GM23338 (cell line): ENCODE results near the gene MAFB. TPM values are rescaled to one million over a fixed set of nuclear protein-coding genes. Genes with fewer than 3 reads are reported as not detected.

Source experiments
- ATAC-seq: fragments of 200-7000 bp; cut with Tn5 transposase; 3 replicates; pipeline ENCODE4 v1.9.1; 2020
- DNase-seq: peaks from one replicate; pipeline ENCODE4 v3.0.0-alpha.2; 2015; ENCODE audit warnings: low spot score
- H2AFZ ChIP-seq: fragments of 200-600 bp; sonication (generic); 2 replicates; pipeline ENCODE4 v1.8.0; 2016; ENCODE audit warnings: antibody characterized with exemption, mild to moderate bottlenecking, moderate library complexity
- H3F3A ChIP-seq: fragments of 200-600 bp; sonication (generic); replicated peaks from 2 replicates; pipeline ENCODE4 v1.8.0; 2017; ENCODE audit warnings: antibody characterized with exemption, mixed run types, low read depth
- H3K27ac ChIP-seq: fragments of 200-600 bp; sonication (generic); 2 replicates; pipeline ENCODE4 v1.6.1; 2016; ENCODE audit warnings: low read depth
- H3K27me3 ChIP-seq: fragments of 200-600 bp; sonication (generic); 2 replicates; pipeline ENCODE4 v1.8.0; 2016; ENCODE audit warnings: mild to moderate bottlenecking, mixed run types, moderate library complexity; ENCODE audit not compliant: insufficient read depth
- H3K36me3 ChIP-seq: fragments of 200-600 bp; sonication (generic); 2 replicates; pipeline ENCODE4 v1.8.0; 2016; ENCODE audit warnings: mild to moderate bottlenecking; ENCODE audit not compliant: insufficient read depth
- H3K4me1 ChIP-seq: fragments of 200-600 bp; sonication (generic); 2 replicates; pipeline ENCODE4 v1.8.0; 2016; ENCODE audit warnings: mild to moderate bottlenecking, moderate library complexity; ENCODE audit not compliant: insufficient read depth
- H3K4me2 ChIP-seq: fragments of 200-600 bp; sonication (generic); 2 replicates; pipeline ENCODE4 v1.7.1; 2017; ENCODE audit warnings: mixed run types
- H3K4me3 ChIP-seq: fragments of 200-600 bp; sonication (generic); 2 replicates; pipeline ENCODE4 v1.6.1; 2016; ENCODE audit warnings: mixed run types
- H3K79me2 ChIP-seq: fragments of 200-600 bp; sonication (generic); replicated peaks from 2 replicates; pipeline ENCODE4 v1.8.0; 2017; ENCODE audit warnings: mild to moderate bottlenecking; ENCODE audit not compliant: insufficient read depth
- H3K9me2 ChIP-seq: fragments of 200-600 bp; sonication (generic); 2 replicates; pipeline ENCODE4 v1.8.0; 2017; ENCODE audit not compliant: insufficient read depth
- H4K20me1 ChIP-seq: fragments of 200-600 bp; sonication (generic); replicated peaks from 2 replicates; pipeline ENCODE4 v1.8.0; 2017; ENCODE audit warnings: mild to moderate bottlenecking; ENCODE audit not compliant: insufficient read depth
- H3K27ac Mint-ChIP-seq: 2 replicates; pipeline ENCODE4 v1.8.0; 2020; ENCODE audit warnings: inconsistent platforms, mild to moderate bottlenecking, moderate library complexity, mixed read lengths
- H3K27me3 Mint-ChIP-seq: 3 replicates; pipeline ENCODE4 v1.8.0; 2022; ENCODE audit warnings: low read depth, mild to moderate bottlenecking, moderate library complexity, mixed read lengths, inconsistent platforms; ENCODE audit not compliant: insufficient read depth, poor library complexity
- H3K36me3 Mint-ChIP-seq: 3 replicates; pipeline ENCODE4 v1.8.0; 2021; ENCODE audit warnings: low read depth, mild to moderate bottlenecking, inconsistent platforms, moderate library complexity, mixed read lengths
- H3K4me1 Mint-ChIP-seq: 3 replicates; pipeline ENCODE4 v1.8.0; 2020; ENCODE audit warnings: mild to moderate bottlenecking, inconsistent platforms, mixed read lengths
- H3K4me3 Mint-ChIP-seq: 3 replicates; pipeline ENCODE4 v1.8.0; 2021; ENCODE audit warnings: moderate library complexity, mild to moderate bottlenecking, inconsistent platforms, mixed read lengths
- H3K9me3 Mint-ChIP-seq: 3 replicates; pipeline ENCODE4 v1.8.0; 2020; ENCODE audit warnings: moderate library complexity, mild to moderate bottlenecking, inconsistent platforms, mixed read lengths
- EZH2 ChIP-seq: fragments of 200-600 bp; sonication (generic); IDR thresholded peaks from one replicate; pipeline ENCODE4 v1.8.0; 2017; ENCODE audit warnings: antibody characterized with exemption, mild to moderate bottlenecking, low read depth; ENCODE audit not compliant: unreplicated experiment
- STAT1 ChIP-seq: IDR thresholded peaks from one replicate; pipeline ENCODE4 v1.6.1; 2016; ENCODE audit warnings: antibody characterized with exemption; ENCODE audit not compliant: unreplicated experiment
- polyA plus RNA-seq: library from polyadenylated mRNA; unstranded; fragments of >200 nt; fragmentation: Nextera tagmentation; extraction: Ambion mirVana; gene quantifications from 2 replicates; pipeline ENCODE4 v1.2.1, GENCODE V29; 2016
- total RNA-seq: library from RNA; depleted of rRNA; stranded (reverse); fragments of >200 nt; shearing (Covaris generic); gene quantifications from 2 replicates; pipeline ENCODE4 v1.2.3, GENCODE V29; 2014
- TF ChIP-seq, protein P1 (sequence below): IDR thresholded peaks from one replicate; pipeline ENCODE4 v1.6.1; 2018; ENCODE audit warnings: antibody characterized with exemption; ENCODE audit not compliant: unreplicated experiment

The MAFB gene
- total and polyA plus RNA-seq, 2 experiments from 2014 or later, result 1.6 to 2.3 TPM

DNA sequence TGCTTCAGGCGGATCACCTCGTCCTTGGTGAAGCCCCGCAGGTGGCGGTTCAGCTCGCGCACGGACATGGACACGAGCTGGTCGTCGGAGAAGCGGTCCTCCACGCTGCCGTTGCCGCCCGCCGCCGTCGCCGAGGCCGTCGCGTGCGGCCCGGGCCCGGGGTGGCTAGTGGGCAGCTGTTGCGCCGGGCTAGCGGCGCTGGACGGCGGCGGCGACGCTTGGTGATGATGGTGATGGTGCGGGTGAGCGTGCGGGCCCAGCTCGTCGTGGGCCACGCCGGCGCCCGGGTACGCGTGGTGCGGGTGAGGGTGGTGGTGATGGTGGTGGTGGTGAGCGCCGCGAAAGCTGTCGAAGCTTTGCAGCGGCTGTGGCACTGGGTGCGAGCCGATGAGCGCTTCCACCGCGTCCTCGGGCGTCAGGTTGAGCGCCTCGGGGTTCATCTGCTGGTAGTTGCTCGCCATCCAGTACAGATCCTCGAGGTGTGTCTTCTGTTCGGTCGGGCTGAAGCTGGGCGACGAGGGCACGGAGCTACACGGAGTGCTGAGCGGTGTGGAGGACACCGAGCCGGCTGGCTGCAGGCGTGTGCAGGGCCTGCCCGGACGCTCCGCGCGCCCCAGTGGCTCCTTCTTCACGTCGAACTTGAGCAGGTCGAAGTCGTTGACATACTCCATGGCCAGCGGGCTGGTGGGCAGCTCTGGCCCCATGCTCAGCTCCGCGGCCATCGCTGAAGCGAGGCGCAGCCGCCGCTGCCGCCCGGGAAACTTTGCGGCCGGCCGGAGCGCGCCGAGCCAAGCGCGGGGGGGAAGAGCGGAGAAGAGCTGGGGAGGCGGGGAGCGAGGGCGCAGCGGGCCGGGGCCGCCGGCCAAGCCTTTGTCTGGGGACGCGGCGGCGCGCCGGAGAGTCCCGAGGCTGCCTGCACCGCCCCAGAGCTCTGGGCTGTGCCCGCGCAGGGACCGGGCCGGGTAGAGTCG is 622 bp downstream of the MAFB start:
- Histone ChIP-seq H2AFZ (peak overlapping the region; percentile 72), H3K4me2 (peak overlapping the region; percentile 96)

DNA sequence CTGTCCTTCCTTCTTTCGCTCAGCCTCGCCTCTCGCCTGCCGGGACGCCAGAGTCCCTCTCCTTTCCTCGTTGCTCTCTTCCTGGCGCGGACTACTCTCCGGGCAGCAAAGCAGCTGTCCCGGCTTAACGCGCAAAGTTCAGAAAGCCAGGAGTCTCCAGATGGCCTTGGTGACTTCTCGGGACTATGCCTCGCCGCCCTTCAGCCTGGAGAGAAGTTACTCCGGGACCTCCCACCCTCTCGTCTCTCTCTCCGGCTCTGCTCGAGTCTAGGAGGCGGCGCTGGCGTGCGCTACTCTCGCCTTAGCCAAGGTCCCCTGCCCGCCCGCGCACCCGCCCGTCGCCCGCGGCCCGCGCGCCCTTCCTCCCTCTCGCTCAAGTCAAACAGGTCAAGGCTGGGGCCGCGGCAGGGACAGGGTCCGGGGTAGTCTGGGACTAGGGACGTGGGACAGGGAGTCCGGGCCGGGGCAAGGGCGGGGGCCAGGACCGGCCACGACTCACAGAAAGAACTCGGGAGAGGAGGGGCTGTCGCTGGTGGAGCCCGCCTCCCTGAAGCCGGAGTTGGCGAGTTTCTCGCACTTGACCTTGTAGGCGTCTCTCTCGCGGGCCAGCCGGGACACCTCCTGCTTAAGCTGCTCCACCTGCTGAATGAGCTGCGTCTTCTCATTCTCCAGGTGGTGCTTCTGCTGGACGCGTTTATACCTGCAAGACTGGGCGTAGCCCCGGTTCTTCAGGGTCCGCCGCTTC is 1.5 kb downstream of the MAFB start:
- Mint-ChIP-seq H3K4me1 (peaks cover 48% of the 10 kb centered on the region), H3K27ac (no peak overlapping the region), H3K9me3 (0 out of 3 replicates have a peak, but pooled peaks cover 6% of the 10 kb centered on the region), H3K36me3 (no peaks in the 10 kb centered on the region; the same call in 2 of the 3 replicates), H3K27me3 (peaks cover 95% of the 10 kb centered on the region), H3K4me3 (peak overlapping the region; percentile 81)
- no peaks in the 10 kb centered on the region for H3K79me2 ChIP-seq
- TF ChIP-seq EZH2 (peak; percentile 74), STAT1 (no peak)
- H3K4me2 ChIP-seq, result peak overlapping the region; percentile 96
- peaks cover 98% of the 10 kb centered on the region for H3K27me3 ChIP-seq
- H4K20me1 ChIP-seq, result peaks cover 27% of the 10 kb centered on the region
- H3K4me3 ChIP-seq, result peak overlapping the region; percentile 82
- DNase-seq, result peak; percentile 73
- peak; percentile 4 for ATAC-seq
- H3K36me3 ChIP-seq, result no peaks in the 10 kb centered on the region
- H2AFZ ChIP-seq, result no peak overlapping the region
- no peaks in the 10 kb centered on the region for H3F3A ChIP-seq
- H3K27ac ChIP-seq, result no peak overlapping the region
- H3K4me1 ChIP-seq, result peaks cover 36% of the 10 kb centered on the region
- no peaks in the 10 kb centered on the region for H3K9me2 ChIP-seq

More for the DNA sequence above, 622 bp downstream of the MAFB start:
- H3K4me1 Mint-ChIP-seq, result peaks cover 48% of the 10 kb centered on the region
- TF ChIP-seq, protein P1, sequence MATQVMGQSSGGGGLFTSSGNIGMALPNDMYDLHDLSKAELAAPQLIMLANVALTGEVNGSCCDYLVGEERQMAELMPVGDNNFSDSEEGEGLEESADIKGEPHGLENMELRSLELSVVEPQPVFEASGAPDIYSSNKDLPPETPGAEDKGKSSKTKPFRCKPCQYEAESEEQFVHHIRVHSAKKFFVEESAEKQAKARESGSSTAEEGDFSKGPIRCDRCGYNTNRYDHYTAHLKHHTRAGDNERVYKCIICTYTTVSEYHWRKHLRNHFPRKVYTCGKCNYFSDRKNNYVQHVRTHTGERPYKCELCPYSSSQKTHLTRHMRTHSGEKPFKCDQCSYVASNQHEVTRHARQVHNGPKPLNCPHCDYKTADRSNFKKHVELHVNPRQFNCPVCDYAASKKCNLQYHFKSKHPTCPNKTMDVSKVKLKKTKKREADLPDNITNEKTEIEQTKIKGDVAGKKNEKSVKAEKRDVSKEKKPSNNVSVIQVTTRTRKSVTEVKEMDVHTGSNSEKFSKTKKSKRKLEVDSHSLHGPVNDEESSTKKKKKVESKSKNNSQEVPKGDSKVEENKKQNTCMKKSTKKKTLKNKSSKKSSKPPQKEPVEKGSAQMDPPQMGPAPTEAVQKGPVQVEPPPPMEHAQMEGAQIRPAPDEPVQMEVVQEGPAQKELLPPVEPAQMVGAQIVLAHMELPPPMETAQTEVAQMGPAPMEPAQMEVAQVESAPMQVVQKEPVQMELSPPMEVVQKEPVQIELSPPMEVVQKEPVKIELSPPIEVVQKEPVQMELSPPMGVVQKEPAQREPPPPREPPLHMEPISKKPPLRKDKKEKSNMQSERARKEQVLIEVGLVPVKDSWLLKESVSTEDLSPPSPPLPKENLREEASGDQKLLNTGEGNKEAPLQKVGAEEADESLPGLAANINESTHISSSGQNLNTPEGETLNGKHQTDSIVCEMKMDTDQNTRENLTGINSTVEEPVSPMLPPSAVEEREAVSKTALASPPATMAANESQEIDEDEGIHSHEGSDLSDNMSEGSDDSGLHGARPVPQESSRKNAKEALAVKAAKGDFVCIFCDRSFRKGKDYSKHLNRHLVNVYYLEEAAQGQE, result no peak
- peak; percentile 90 for TF ChIP-seq EZH2
- Histone ChIP-seq H3K4me3 (peak overlapping the region; percentile 82), H3K27me3 (peaks cover 98% of the 10 kb centered on the region), H3F3A (no peaks in the 10 kb centered on the region), H4K20me1 (peaks cover 27% of the 10 kb centered on the region), H3K36me3 (no peaks in the 10 kb centered on the region), H3K9me2 (no peaks in the 10 kb centered on the region), H3K79me2 (no peaks in the 10 kb centered on the region), H3K4me1 (peaks cover 38% of the 10 kb centered on the region), H3K27ac (no peak overlapping the region)
- peaks cover 2% of the 10 kb centered on the region; the same call in 1 of the 3 replicates for H3K36me3 Mint-ChIP-seq
- ATAC-seq (no peak), DNase-seq (no peak)
- H3K4me3 Mint-ChIP-seq, result peak overlapping the region; percentile 81
- no peak overlapping the region for H3K27ac Mint-ChIP-seq
- 0 out of 3 replicates have a peak, but pooled peaks cover 3% of the 10 kb centered on the region for H3K9me3 Mint-ChIP-seq
- peaks cover 95% of the 10 kb centered on the region for H3K27me3 Mint-ChIP-seq
